ENCODE measurements around the gene TTC23L. TPM values are rescaled to one million over a fixed set of nuclear protein-coding genes. Genes with fewer than 3 reads are reported as not detected.

Gene TTC23L
- total RNA-seq: under 1 TPM in 1 of 2 donors, not detected in 1; 0.12 TPM
- long read RNA-seq: 0 reads

DNA sequence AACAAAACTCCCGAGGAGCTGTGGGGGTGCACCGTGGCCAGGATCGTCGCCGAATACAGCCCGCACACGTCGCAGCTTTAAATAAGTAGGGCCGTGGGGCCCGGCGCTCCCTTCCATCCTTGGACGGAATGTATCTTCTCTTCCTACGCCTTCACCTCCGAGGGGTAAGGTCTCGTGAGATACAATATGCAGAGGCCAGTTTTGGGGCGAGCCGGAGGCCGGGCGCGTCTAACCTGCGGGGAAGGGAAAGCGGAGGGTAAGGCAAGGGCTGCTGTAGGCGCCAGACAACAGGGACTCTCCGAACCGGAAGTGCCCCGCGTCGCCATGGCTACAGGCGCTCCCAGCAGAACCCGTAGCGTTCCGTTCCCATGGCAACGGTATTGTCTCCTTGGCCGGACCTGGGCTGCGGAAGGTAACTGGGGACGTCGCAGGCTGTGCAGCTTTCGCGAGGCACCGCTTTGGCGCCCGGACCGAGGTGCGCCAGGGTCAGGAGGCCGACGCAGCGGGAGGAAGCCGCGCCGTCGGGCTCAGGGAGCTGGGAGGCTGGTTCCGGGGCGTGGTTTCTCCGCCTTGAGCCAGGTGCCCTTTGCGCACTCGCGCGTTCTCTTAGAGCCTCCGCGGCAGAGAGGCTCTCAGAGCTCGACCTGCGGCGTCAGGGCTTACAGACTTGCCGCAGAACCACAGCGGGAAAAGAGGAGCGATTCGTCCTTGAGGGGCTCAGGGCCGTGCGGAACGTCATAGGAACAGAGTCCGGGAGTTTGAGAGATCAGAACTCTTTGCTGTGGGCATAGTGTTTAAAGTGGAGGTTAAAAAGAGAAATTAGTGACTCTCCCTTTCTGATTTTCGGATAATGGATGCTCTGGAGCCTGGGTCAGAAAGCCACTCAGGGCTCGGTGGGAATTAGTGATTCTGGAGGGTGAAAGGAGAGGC lies at the start of gene TTC23L:
Gene TTC23L (plus strand): TSS at position 380 of the 930 bp plus-strand sequence. CDS start 1,508 bp downstream, outside the sequence.
- intact Hi-C loops (cut with DNase I, micrococcal nuclease): loop anchor here in 1 of 2 donors (5.0 kb wide), 1 partner anchor 182 kb away; the partner anchor contains the start of gene RAI14
- DNase-seq (peak; percentile 92 to 94), ATAC-seq (peak; percentile 98)

DNA sequence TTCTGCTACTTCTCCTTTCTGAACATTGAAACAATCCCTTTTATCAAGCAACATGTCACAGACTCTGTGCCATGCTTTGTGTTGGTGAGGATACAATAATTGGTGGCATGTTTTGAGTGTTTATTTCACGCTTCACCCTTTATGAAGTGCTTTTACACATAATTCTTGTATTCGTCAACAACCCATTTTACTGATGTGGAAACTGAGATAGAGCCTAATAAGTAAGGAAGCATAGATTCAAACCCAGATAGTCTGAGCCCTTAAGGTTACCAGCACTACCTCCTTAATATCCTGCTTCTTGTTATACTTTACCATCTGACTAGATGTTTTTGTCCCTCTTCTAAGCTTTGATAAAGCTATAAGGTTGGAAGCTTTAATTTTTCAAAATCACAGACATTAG lies 49.3 kb upstream of the TTC23L start:
- intact Hi-C loops (cut with DNase I, micrococcal nuclease): no loop called here
- no peak for DNase-seq
- no peak for ATAC-seq

- no peak for ATAC-seq
- DNase-seq: no peak
- intact Hi-C loops (cut with DNase I, micrococcal nuclease): no loop called here
Measured at GRCh38 chr5:34790069-34790468, 48.9 kb upstream of the TTC23L start.

DNA sequence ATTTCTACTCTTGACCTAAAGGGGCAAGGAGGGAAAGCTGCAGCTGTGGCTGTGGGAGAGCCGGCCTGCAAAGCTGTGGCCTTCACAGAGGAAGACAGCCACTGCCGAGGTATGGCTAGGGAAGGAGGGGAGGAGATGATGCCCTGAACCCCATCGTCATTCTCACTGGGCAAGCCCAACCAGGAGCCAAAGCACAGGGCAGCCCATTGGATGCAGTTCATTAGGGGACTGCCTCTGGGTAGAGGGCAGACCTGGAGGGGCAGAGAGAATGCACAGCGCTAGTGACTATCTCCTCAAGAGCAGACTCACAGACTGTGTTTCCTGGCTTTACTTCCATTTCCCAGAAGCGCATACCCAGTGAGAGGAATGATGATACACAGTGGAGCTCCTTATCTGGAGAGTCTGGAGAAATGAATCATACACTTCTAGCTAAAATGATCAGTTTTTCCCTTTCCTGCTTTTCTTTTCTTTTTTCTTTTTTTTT lies 47.2 kb upstream of the TTC23L start:
- intact Hi-C loops (cut with DNase I, micrococcal nuclease): no loop called here
- ATAC-seq (no peak), DNase-seq (no peak)

DNA sequence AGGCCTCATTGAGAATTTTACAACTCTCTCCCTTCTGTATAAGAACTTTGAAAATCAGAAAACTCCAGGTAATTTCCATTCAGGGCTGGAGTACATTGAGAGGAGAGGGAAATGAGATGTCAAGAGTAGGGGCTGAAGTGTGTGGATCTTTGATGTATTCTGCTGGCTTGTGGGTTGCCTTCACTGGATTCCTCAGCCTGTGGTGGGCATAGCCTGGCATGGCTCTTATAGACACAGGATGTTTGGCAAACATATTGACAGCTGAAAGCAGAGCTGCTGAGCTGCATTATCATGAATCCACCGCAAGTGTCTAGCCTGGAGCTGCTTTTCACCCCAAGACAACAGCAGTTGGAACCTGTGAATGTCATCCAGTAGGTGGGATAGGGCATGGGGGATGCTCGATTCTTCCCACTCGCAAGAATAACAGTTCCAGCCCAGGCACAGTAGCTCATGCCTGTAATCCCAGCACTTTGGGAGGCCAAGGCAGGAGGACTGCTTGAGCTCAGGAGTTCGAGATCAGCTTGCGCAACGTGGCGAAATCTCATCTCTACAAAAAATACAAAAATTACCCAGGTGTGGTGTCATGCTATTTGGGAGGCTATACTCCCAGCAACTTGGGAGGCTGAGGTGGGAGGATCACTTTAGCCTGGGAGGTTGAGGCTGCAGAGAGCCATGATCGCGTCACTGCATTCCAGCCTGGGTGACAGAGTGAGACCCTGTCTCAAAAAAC lies 36.0 kb upstream of the TTC23L start:
- intact Hi-C loops (cut with DNase I, micrococcal nuclease): no loop called here
- DNase-seq: no peak
- no peak for ATAC-seq

GRCh38 chr5:34803974-34804732 lies 34.8 kb upstream of the TTC23L start:
- no peak for DNase-seq
- intact Hi-C loops (cut with DNase I, micrococcal nuclease): no loop called here
- ATAC-seq: no peak

- DNase-seq (no peak), ATAC-seq (no peak)
- intact Hi-C loops (cut with DNase I, micrococcal nuclease): no loop called here
Measured at GRCh38 chr5:34804913-34805312, 34.1 kb upstream of the TTC23L start.

DNA sequence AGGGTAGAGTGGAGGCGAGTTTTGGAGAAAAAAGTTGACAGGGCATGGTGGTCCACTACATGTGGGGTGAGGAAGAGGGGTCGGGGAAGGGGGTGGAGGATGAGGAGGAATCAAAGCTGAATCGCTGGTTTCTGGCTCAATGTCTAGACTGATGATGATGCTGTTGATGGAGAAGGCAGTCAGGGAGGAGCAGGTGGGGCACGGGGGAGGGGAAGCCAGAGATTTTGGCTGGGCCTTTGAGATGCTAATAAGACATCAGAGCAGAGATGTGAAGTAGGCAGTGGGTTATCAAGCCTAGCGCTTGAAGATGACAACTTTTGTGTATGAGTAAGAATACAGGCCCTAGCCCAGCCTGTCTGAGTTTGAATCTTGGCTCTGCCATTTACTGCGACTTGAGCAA lies 32.4 kb upstream of the TTC23L start:
- intact Hi-C loops (cut with DNase I, micrococcal nuclease): no loop called here
- DNase-seq: no peak
- ATAC-seq: no peak

DNA sequence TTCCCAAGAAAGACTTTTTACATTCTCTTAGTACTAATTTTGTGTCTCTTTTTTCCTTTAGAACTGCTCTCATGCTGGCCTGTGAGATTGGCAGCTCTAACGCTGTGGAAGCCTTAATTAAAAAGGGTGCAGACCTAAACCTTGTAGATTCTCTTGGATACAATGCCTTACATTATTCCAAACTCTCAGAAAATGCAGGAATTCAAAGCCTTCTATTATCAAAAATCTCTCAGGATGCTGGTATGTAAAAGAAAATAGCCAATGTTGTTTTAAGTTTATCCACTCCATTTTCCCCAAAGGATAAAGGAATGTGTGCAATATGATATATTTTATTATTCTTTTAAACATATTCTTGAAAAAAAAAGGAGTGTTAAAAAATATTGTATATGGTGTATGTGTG lies 27.3 kb upstream of the TTC23L start:
- no peak for ATAC-seq
- intact Hi-C loops (cut with DNase I, micrococcal nuclease): no loop called here
- DNase-seq: no peak

GRCh38 chr5:34813509-34813908 lies 25.5 kb upstream of the TTC23L start:
- DNase-seq (no peak), ATAC-seq (no peak)
- intact Hi-C loops (cut with DNase I, micrococcal nuclease): no loop called here

DNA sequence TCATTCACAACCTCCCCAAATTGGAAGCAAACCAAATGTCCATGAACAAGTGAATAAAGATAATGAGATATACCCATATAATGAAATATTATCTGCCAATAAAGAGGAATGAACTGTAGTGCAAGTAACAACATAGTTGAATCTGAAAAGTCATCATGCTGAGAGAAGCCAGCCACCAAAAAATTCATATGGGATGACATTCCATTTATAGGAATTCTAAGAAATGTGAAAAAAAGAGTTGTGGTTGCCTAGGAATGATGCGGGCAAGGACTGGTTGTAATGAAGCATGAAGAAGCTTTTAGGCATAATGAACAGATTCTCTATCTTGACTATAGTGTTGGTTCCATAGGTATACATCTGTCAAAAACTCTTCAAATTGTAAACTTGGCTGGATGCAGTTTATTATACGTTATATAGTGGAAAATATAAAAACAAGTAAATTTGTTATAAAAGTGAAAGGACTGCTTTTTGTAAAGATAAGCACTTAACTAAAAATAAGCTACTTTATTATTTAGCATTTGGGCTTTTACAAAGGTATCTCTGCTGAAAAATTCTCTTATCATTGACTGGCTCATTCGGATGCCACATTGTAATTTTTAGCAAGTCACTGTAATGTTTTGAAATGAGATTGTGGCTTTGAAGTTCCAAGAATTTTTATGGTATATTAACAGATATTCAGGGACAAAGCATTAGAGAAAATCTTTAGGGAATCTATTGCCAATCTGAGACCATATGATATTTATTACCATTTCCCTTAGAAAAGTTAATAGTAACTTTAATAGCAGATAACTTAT lies 21.2 kb upstream of the TTC23L start:
- intact Hi-C loops (cut with DNase I, micrococcal nuclease): no loop called here
- DNase-seq: no peak
- ATAC-seq: no peak

- intact Hi-C loops (cut with DNase I, micrococcal nuclease): no loop called here
- no peak for DNase-seq
- no peak for ATAC-seq
Measured at GRCh38 chr5:34818717-34819116, 20.2 kb upstream of the TTC23L start.

GRCh38 chr5:34820593-34820992 lies 18.4 kb upstream of the TTC23L start:
- ATAC-seq (no peak), DNase-seq (no peak)
- intact Hi-C loops (cut with DNase I, micrococcal nuclease): loop anchor here in 1 of 2 donors (10.0 kb wide), 1 partner anchor 296 kb away; no protein-coding TSS in a partner anchor

DNA sequence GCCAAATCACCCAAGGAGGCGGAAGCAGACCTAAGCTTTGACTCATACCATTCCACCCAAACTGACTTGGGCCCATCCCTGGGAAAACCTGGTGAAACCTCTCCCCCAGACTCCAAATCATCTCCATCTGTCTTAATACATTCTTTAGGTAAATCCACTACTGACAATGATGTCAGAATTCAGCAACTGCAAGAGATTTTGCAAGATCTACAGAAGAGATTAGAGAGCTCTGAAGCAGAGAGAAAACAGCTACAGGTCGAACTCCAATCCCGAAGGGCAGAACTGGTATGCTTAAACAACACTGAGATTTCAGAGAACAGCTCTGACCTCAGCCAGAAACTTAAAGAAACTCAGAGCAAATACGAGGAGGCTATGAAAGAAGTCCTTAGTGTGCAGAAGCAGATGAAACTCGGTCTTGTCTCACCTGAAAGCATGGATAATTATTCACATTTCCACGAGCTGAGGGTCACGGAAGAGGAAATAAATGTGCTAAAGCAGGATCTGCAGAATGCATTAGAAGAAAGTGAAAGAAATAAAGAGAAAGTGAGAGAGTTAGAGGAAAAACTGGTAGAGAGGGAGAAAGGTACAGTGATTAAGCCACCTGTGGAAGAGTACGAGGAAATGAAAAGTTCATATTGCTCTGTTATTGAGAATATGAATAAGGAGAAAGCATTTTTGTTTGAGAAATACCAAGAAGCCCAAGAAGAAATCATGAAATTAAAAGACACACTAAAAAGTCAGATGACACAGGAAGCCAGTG lies 15.8 kb upstream of the TTC23L start:
- intact Hi-C loops (cut with DNase I, micrococcal nuclease): loop anchor here in 1 of 2 donors (10.0 kb wide), 1 partner anchor 298 kb away; no protein-coding TSS in a partner anchor
- ATAC-seq: no peak
- DNase-seq: no peak

- ATAC-seq (no peak), DNase-seq (no peak)
- intact Hi-C loops (cut with DNase I, micrococcal nuclease): loop anchor here in 1 of 2 donors (10.0 kb wide), 1 partner anchor 302 kb away; no protein-coding TSS in a partner anchor
Measured at GRCh38 chr5:34826347-34826746, 12.6 kb upstream of the TTC23L start.

- ATAC-seq (no peak), DNase-seq (no peak)
- intact Hi-C loops (cut with DNase I, micrococcal nuclease): loop anchor here in 1 of 2 donors (10.0 kb wide), 1 partner anchor 303 kb away; no protein-coding TSS in a partner anchor
Measured at GRCh38 chr5:34827588-34828506, 11.1 kb upstream of the TTC23L start.

Measured in left colon (tissue), 2 donors.